Hematopoietic multipotent progenitor cell treated with erythropoietin and hydrocortisone succinate and interleukin-3 and kit ligand, for 4 days (in vitro differentiated cells): Measurements from ENCODE around the gene ZNF284.
"Not testable (repeated sequence)": the region's sequence is repeated elsewhere in the genome, so short reads cannot be mapped to it uniquely, and the experiment has no call there.

ENCODE experiments used
- DNase-seq: peaks from one replicate; pipeline ENCODE4 v3.0.0-alpha.2; 2015

The ZNF284 gene

DNA sequence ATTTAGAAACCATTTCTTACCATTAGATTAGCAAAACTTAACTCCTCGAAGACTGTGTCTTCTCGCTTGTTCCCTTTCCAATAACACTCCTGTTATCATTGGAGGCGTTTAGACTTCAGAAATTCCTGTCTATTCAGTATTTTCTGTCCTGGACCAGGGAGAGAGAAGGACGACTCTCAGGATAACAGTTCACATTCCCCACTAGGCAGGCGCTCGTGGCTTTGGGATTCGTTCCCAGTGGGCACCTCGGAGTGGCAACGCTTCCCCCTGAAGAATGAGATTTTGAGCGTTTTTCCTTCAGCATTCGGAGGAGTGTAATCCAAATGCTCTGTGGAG is 40.8 kb downstream of the ZNF284 start:
- no peak for DNase-seq

GRCh38 chr19:44113138-44113783 is 41.3 kb downstream of the ZNF284 start, which contains the start of gene ZNF225:
TSS of gene ZNF225 (plus strand) at chr19:44113399. CDS start at chr19:44115828, 2,429 bp downstream.
- DNase-seq, result peak; percentile 99

DNA sequence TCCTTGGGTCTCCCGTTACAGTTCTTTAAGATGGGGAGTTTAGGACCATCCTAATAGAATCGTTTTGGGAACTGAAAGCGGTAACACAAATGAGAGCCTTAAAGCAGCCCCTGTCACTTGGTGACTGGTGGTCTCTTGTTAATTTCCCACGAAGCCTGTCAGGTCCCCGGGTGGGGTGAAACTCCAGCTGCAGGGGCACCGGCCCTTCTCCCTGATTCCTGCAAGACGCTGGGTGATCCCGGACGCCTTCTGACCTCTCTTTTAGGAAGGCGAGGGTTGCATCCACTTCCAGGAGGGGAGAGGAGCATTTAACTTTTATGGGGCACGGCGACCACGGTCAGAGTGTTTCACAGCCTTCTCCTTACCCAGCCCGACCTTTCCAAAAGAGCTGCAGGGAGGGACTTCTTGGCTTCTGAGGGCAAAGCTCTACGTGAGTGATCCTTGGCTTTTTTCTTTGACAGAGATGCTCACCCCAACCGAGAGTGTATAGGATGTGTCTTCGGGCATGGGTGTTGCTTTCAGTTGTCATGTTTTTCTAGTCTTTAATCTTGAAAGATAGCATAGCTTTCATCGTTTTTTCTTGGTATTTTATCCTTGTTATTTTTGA is 41.9 kb downstream of the ZNF284 start:
- DNase-seq, result peak; percentile 24

- DNase-seq, result not testable (repeated sequence)
These were observed 49.2 kb downstream of the ZNF284 start for GRCh38 chr19:44121162-44121561.

DNA sequence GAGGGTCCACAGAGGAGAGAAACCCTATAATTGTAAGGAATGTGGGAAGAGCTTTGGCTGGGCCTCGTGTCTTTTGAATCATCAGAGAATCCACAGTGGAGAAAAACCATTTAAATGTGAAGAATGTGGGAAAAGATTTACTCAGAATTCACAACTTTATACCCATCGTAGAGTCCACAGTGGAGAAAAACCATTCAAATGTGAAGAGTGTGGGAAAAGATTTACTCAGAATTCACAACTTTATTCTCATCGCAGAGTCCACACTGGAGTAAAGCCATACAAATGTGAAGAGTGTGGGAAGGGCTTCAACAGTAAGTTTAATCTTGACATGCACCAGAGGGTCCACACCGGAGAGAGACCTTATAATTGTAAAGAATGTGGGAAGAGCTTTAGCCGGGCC is 60.0 kb downstream of the ZNF284 start:
- DNase-seq, result no peak
